WERI-Rb-1 (cell line): ENCODE results near the gene SNRNP200.

Source experiments
- DNase-seq: peaks from one replicate; pipeline ENCODE4 v3.0.0-alpha.2; 2020
- H3K27ac ChIP-seq: fragments of 250-450 bp; sonication (Bioruptor Pico); 2 replicates; pipeline ENCODE4 v1.5.1; 2020; ENCODE audit warnings: mild to moderate bottlenecking, moderate library complexity
- H3K27me3 ChIP-seq: fragments of 250-450 bp; sonication (Bioruptor Pico); 2 replicates; pipeline ENCODE4 v1.5.1; 2021; ENCODE audit warnings: mild to moderate bottlenecking, low read depth, moderate library complexity; ENCODE audit not compliant: insufficient read depth, severe bottlenecking
- H3K36me3 ChIP-seq: fragments of 250-450 bp; sonication (Bioruptor Pico); 2 replicates; pipeline ENCODE4 v1.5.1; 2020; ENCODE audit warnings: mild to moderate bottlenecking, moderate library complexity
- H3K4me3 ChIP-seq: 2 replicates; pipeline ENCODE4 v1.5.1; 2011; ENCODE audit warnings: low read depth, mild to moderate bottlenecking, control low read depth, low read length
- H3K9me3 ChIP-seq: fragments of 250-450 bp; sonication (Bioruptor Pico); 2 replicates; pipeline ENCODE4 v1.5.1; 2021; ENCODE audit warnings: mild to moderate bottlenecking, moderate library complexity; ENCODE audit not compliant: severe bottlenecking
- TF ChIP-seq, protein P1 (sequence below): IDR thresholded peaks from 2 replicates; pipeline ENCODE4 v1.5.1; 2011; ENCODE audit warnings: low read depth, mild to moderate bottlenecking, control low read depth, inconsistent platforms, low read length

SNRNP200 gene

GRCh38 chr2:96325041-96325883, 19.9 kb upstream of the SNRNP200 start, which contains the start of gene ITPRIPL1:
TSS of gene ITPRIPL1 (plus strand) at chr2:96325317. CDS start at chr2:96325840, 523 bp downstream.
- H3K27ac ChIP-seq, result peak within 1 kb of the TSS; percentile 90
- peak; percentile 64 for DNase-seq
- no peaks in the 10 kb centered on the region for H3K27me3 ChIP-seq
- peak within 1 kb of the TSS; percentile 67 for H3K4me3 ChIP-seq
- H3K9me3 ChIP-seq, result no peaks in the 10 kb centered on the region
- TF ChIP-seq, protein P1, sequence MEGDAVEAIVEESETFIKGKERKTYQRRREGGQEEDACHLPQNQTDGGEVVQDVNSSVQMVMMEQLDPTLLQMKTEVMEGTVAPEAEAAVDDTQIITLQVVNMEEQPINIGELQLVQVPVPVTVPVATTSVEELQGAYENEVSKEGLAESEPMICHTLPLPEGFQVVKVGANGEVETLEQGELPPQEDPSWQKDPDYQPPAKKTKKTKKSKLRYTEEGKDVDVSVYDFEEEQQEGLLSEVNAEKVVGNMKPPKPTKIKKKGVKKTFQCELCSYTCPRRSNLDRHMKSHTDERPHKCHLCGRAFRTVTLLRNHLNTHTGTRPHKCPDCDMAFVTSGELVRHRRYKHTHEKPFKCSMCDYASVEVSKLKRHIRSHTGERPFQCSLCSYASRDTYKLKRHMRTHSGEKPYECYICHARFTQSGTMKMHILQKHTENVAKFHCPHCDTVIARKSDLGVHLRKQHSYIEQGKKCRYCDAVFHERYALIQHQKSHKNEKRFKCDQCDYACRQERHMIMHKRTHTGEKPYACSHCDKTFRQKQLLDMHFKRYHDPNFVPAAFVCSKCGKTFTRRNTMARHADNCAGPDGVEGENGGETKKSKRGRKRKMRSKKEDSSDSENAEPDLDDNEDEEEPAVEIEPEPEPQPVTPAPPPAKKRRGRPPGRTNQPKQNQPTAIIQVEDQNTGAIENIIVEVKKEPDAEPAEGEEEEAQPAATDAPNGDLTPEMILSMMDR, result no peak
- peaks cover 37% of the 10 kb centered on the region for H3K36me3 ChIP-seq

- peak overlapping the region; percentile 67 for H3K4me3 ChIP-seq
- peaks cover 35% of the 10 kb centered on the region for H3K36me3 ChIP-seq
- no peaks in the 10 kb centered on the region for H3K9me3 ChIP-seq
- TF ChIP-seq, protein P1, result no peak
- no peak for DNase-seq
- no peaks in the 10 kb centered on the region for H3K27me3 ChIP-seq
- peak overlapping the region; percentile 90 for H3K27ac ChIP-seq
Observed at GRCh38 chr2:96324721-96325040, 19.3 kb upstream of the SNRNP200 start.

GRCh38 chr2:96323849-96324248, 18.5 kb upstream of the SNRNP200 start:
- Histone ChIP-seq H3K36me3 (peaks cover 29% of the 10 kb centered on the region), H3K27ac (peak overlapping the region; percentile 90), H3K27me3 (no peaks in the 10 kb centered on the region), H3K4me3 (no peak overlapping the region), H3K9me3 (no peaks in the 10 kb centered on the region)
- DNase-seq, result no peak
- TF ChIP-seq, protein P1, result no peak

GRCh38 chr2:96320728-96321622, 15.6 kb upstream of the SNRNP200 start:
- Histone ChIP-seq H3K27me3 (no peaks in the 10 kb centered on the region), H3K4me3 (peak overlapping the region; percentile 61), H3K36me3 (no peaks in the 10 kb centered on the region; the same call in 1 of the 2 replicates), H3K27ac (peak overlapping the region; percentile 75), H3K9me3 (no peaks in the 10 kb centered on the region)
- TF ChIP-seq, protein P1, result no peak
- DNase-seq, result peak; percentile 78

- Histone ChIP-seq H3K9me3 (no peaks in the 10 kb centered on the region), H3K27ac (no peak overlapping the region), H3K36me3 (no peaks in the 10 kb centered on the region), H3K27me3 (no peaks in the 10 kb centered on the region), H3K4me3 (peak overlapping the region; percentile 61)
- TF ChIP-seq, protein P1, result no peak
- DNase-seq, result no peak
Observed at GRCh38 chr2:96320326-96320725, 15.0 kb upstream of the SNRNP200 start.
